Lower leg skin (tissue), 4 donors: ENCODE data around the gene DGAT2L6. TPM values are rescaled to one million over a fixed set of nuclear protein-coding genes. Genes with fewer than 3 reads are reported as not detected.

Source experiments
- DNase-seq, 2 donors: peaks; one replicate each; pipeline ENCODE4 v3.0.0-alpha.2; 2019; ENCODE audit warnings: low spot score in 2 of 2
- H3K4me3 ChIP-seq: fragments of 200-600 bp; sonication (generic); 2 replicates; pipeline ENCODE4 v1.5.1; 2017; ENCODE audit warnings: mild to moderate bottlenecking, low read depth; ENCODE audit not compliant: poor library complexity, severe bottlenecking
- CTCF ChIP-seq, 3 donors: fragments of 450-650 bp; IDR thresholded peaks; one replicate each; pipeline ENCODE4 v1.5.1; 2016; ENCODE audit warnings: antibody characterized with exemption in 3 of 3, mild to moderate bottlenecking in 3 of 3, moderate library complexity in 2 of 3
- POLR2A ChIP-seq, 2 donors: fragments of 450-650 bp; IDR thresholded peaks; one replicate each; pipeline ENCODE4 v1.6.1; 2016 to 2017; ENCODE audit warnings: antibody characterized with exemption in 2 of 2, mild to moderate bottlenecking in 1 of 2, moderate library complexity in 1 of 2
- WGBS, 2 donors: methylation state at CpG; one replicate each; pipeline ENCODE4 v1.1.5; 2018; 5-methylcytosine and 5-hydroxymethylcytosine counted together
- intact Hi-C: fragments of 100-400 bp; cut with DNase I; formaldehyde crosslinking; loops from one replicate; pipeline ENCODE4 v1.15.0; 2023; ENCODE audit warnings: low total_unique reads
- total RNA-seq, 4 donors: library from RNA; depleted of rRNA; stranded (reverse); fragments of >200 nt; gene quantifications; one replicate each; pipeline ENCODE4 v1.1.0, GENCODE V29; 2016

DGAT2L6 gene
- total RNA-seq, 4 donors from 2014 or later, result 0.42 to 24.9 (median 12.3) TPM

- no peak overlapping the region for H3K4me3 ChIP-seq
- intact Hi-C loops, result no loop called here
- TF ChIP-seq CTCF (IDR thresholded peaks at IDR 0.05) (no peak), POLR2A (IDR thresholded peaks at IDR 0.05) (no peak)
- no peak for DNase-seq
- WGBS, 2 donors, result 73 to 76% methylated on average over 13 to 19 of the region's 19 CpGs
Observed at GRCh38 chrX:70166601-70167590, 10.4 kb upstream of the DGAT2L6 start.

GRCh38 chrX:70168238-70169188, 8.8 kb upstream of the DGAT2L6 start:
- intact Hi-C loops, result no loop called here
- H3K4me3 ChIP-seq, result no peak overlapping the region
- no peak for TF ChIP-seq CTCF (IDR thresholded peaks at IDR 0.05)
- no peak for TF ChIP-seq POLR2A (IDR thresholded peaks at IDR 0.05)
- WGBS, 2 donors, result 18 to 44% methylated on average over 11 of the region's 11 CpGs
- DNase-seq, result no peak

GRCh38 chrX:70169281-70169680, 8.0 kb upstream of the DGAT2L6 start:
- intact Hi-C loops, result no loop called here
- H3K4me3 ChIP-seq, result no peak overlapping the region
- WGBS, 2 donors, result 73 to 87% methylated on average over 5 to 7 of the region's 7 CpGs
- DNase-seq, result no peak
- TF ChIP-seq POLR2A (IDR thresholded peaks at IDR 0.05) (no peak), CTCF (IDR thresholded peaks at IDR 0.05) (no peak)

- TF ChIP-seq POLR2A (IDR thresholded peaks at IDR 0.05) (no peak), CTCF (IDR thresholded peaks at IDR 0.05) (no peak)
- 85 to 86% methylated on average over 2 of the region's 2 CpGs for WGBS, 2 donors
- H3K4me3 ChIP-seq, result no peak overlapping the region
- intact Hi-C loops, result no loop called here
- no peak for DNase-seq
Observed at GRCh38 chrX:70171624-70172023, 5.7 kb upstream of the DGAT2L6 start.

- TF ChIP-seq CTCF (IDR thresholded peaks at IDR 0.05), result no peak
- TF ChIP-seq POLR2A (IDR thresholded peaks at IDR 0.05), result no peak
- WGBS, 2 donors, result 74 to 78% methylated on average over 3 of the region's 3 CpGs
- DNase-seq, result no peak
Observed at GRCh38 chrX:70172221-70172620, 5.1 kb upstream of the DGAT2L6 start.

More at GRCh38 chrX:70172221-70172620, 5.1 kb upstream of the DGAT2L6 start:
- intact Hi-C loops, result no loop called here
- no peak overlapping the region for H3K4me3 ChIP-seq
